PC-3 (cell line): ENCODE measurements around the gene SMTNL1. TPM values are rescaled to one million over a fixed set of nuclear protein-coding genes. Genes with fewer than 3 reads are reported as not detected.

ENCODE experiments used
- ATAC-seq: fragments of 200-7000 bp; cut with Tn5 transposase; 2 replicates; pipeline ENCODE4 v1.9.1; 2020; ENCODE audit warnings: mild to moderate bottlenecking, moderate library complexity
- BruUV-seq: library from RNA; stranded (reverse); fragments of 400-500 nt; replicated peaks from 2 replicates; lab custom pipeline; 2021; lab: Mats Ljungman, UMichigan
- CTCF ChIA-PET: fragments of 300-600 bp; sonication (Branson Sonifier 250); formaldehyde crosslinking; loops from one replicate; lab custom pipeline; 2022; ENCODE audit warnings: antibody characterized with exemption; lab: Charles Lee
- POLR2A ChIA-PET: fragments of 300-600 bp; sonication (Branson Sonifier 250); formaldehyde crosslinking; loops from one replicate; lab custom pipeline; 2022; ENCODE audit warnings: antibody characterized with exemption; ENCODE audit not compliant: unreplicated experiment; lab: Charles Lee
- DNase-seq: peaks from one replicate; pipeline ENCODE4 v3.0.0-alpha.2; 2015
- H2AFZ ChIP-seq: fragments of 300-600 bp; sonication (generic); 2 replicates; pipeline ENCODE4 v1.6.0; 2016; ENCODE audit warnings: antibody characterized with exemption, low read length
- H3F3A ChIP-seq: fragments of 300-600 bp; sonication (generic); one replicate; pipeline ENCODE4 v1.6.0; 2017; ENCODE audit warnings: antibody characterized with exemption, low read length, control low read depth, mild to moderate bottlenecking; ENCODE audit not compliant: unreplicated experiment
- H3K27ac ChIP-seq: fragments of 300-600 bp; sonication (generic); 2 replicates; pipeline ENCODE4 v1.5.1; 2016; ENCODE audit warnings: mild to moderate bottlenecking, low read length
- H3K27me3 ChIP-seq: fragments of 300-600 bp; sonication (generic); 2 replicates; pipeline ENCODE4 v1.6.1; 2016; ENCODE audit warnings: low read length, mixed read lengths
- H3K36me3 ChIP-seq: fragments of 300-600 bp; sonication (generic); 2 replicates; pipeline ENCODE4 v1.6.1; 2016; ENCODE audit warnings: low read depth, mixed run types, low read length, mixed read lengths
- H3K4me1 ChIP-seq: fragments of 300-600 bp; sonication (generic); 2 replicates; pipeline ENCODE4 v1.5.1; 2016; ENCODE audit warnings: low read length; ENCODE audit not compliant: insufficient read depth
- H3K4me2 ChIP-seq: fragments of 300-600 bp; sonication (generic); 2 replicates; pipeline ENCODE4 v1.6.0; 2016; ENCODE audit warnings: low read length
- H3K4me3 ChIP-seq: fragments of 300-600 bp; sonication (generic); 2 replicates; pipeline ENCODE4 v1.5.1; 2016; ENCODE audit warnings: mild to moderate bottlenecking, low read length, mixed read lengths
- H3K79me2 ChIP-seq: fragments of 300-600 bp; sonication (generic); 2 replicates; pipeline ENCODE4 v1.6.1; 2017; ENCODE audit warnings: low read length, mixed read lengths
- H3K9ac ChIP-seq: fragments of 300-600 bp; sonication (generic); 2 replicates; pipeline ENCODE4 v1.6.0; 2016; ENCODE audit warnings: mild to moderate bottlenecking, low read length
- H3K9me2 ChIP-seq: fragments of 300-600 bp; sonication (generic); replicated peaks from 2 replicates; pipeline ENCODE4 v1.6.1; 2016; ENCODE audit warnings: mixed run types, low read length, mixed read lengths
- H3K9me3 ChIP-seq: fragments of 300-600 bp; sonication (generic); 2 replicates; pipeline ENCODE4 v1.6.1; 2016; ENCODE audit warnings: low read length, mixed read lengths
- H4K20me1 ChIP-seq: fragments of 300-600 bp; sonication (generic); 2 replicates; pipeline ENCODE4 v1.6.1; 2016; ENCODE audit warnings: low read length, mixed read lengths
- EZH2 ChIP-seq: fragments of 300-600 bp; sonication (generic); IDR thresholded peaks from one replicate; pipeline ENCODE4 v1.6.1; 2017; ENCODE audit warnings: antibody characterized with exemption, mild to moderate bottlenecking, low read length; ENCODE audit not compliant: unreplicated experiment
- EZH2phosphoT487 ChIP-seq: fragments of 300-600 bp; sonication (generic); IDR thresholded peaks from 2 replicates; pipeline ENCODE4 v1.6.1; 2018; ENCODE audit warnings: mild to moderate bottlenecking, antibody characterized with exemption, low read length, borderline replicate concordance
- intact Hi-C: fragments of 100-400 bp; cut with micrococcal nuclease; formaldehyde crosslinking; loops from 2 replicates; pipeline ENCODE4 v1.9.0; 2023
- total RNA-seq: library from RNA; depleted of rRNA; stranded (reverse); fragments of >200 nt; gene quantifications from 2 replicates; pipeline ENCODE4 v1.2.3, GENCODE V29; 2014
- TF ChIP-seq, protein P1 (sequence below): fragments of 300-600 bp; sonication (generic); conservative IDR thresholded peaks from 2 replicates; pipeline ENCODE4 v1.5.1; 2017; ENCODE audit warnings: antibody characterized with exemption, low read depth, mild to moderate bottlenecking, low read length

Gene SMTNL1
- total RNA-seq, 1 experiment from 2014 or later: not detected

DNA sequence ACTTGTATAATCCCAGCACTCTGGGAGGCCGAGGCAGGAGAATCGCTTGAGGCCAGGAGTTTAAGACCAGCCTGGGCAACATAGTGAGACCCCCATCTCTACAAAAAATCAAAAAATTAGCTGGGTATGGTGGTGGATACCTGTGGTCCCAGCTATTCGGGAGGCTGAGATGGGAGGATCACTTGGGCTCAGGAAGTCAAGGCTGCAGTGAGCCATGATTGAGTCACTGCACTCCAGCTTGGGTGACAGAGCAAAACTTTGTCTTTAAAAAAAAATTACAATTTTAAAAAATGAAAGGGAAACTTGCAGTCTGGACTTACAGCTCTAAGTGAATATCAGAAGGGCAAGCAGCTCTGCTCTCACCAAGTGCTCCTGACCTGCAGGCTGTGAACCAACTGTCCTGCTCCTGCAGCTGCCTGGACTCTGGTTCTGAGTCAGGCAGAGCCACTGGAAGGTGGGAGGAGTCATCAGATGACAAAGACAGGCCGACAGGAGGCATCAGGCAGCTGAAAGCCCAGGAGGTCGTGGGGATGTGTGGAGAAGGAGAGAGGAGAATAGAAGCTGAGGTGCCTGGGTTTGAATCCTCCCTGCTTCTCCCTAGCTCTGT, 9.6 kb downstream of the SMTNL1 start:
- Histone ChIP-seq H3K4me3 (no peak overlapping the region), H3K4me1 (no peaks in the 10 kb centered on the region), H3K4me2 (no peak overlapping the region), H3K27ac (no peak overlapping the region), H4K20me1 (no peaks in the 10 kb centered on the region), H3K9ac (no peak overlapping the region), H3F3A (no peaks in the 10 kb centered on the region), H2AFZ (0 out of 2 replicates have a peak overlapping the region, but pooled peaks have one; percentile 18), H3K36me3 (no peaks in the 10 kb centered on the region), H3K9me2 (no peaks in the 10 kb centered on the region), H3K79me2 (no peaks in the 10 kb centered on the region), H3K9me3 (no peaks in the 10 kb centered on the region), H3K27me3 (no peaks in the 10 kb centered on the region)
- ChIA-PET POLR2A (no interaction called here), CTCF (interaction anchor here (0.6 kb wide), 1 partner anchor 197 kb away, joined by 5 read pairs; no protein-coding TSS in a partner anchor)
- TF ChIP-seq EZH2: no peak
- TF ChIP-seq, protein P1, sequence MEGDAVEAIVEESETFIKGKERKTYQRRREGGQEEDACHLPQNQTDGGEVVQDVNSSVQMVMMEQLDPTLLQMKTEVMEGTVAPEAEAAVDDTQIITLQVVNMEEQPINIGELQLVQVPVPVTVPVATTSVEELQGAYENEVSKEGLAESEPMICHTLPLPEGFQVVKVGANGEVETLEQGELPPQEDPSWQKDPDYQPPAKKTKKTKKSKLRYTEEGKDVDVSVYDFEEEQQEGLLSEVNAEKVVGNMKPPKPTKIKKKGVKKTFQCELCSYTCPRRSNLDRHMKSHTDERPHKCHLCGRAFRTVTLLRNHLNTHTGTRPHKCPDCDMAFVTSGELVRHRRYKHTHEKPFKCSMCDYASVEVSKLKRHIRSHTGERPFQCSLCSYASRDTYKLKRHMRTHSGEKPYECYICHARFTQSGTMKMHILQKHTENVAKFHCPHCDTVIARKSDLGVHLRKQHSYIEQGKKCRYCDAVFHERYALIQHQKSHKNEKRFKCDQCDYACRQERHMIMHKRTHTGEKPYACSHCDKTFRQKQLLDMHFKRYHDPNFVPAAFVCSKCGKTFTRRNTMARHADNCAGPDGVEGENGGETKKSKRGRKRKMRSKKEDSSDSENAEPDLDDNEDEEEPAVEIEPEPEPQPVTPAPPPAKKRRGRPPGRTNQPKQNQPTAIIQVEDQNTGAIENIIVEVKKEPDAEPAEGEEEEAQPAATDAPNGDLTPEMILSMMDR: peak; percentile 39; the same call in 1 of the 2 replicates
- BruUV-seq: no TSS peak
- ATAC-seq (peak; percentile 91), DNase-seq (peak; percentile 62)
- intact Hi-C loops: no loop called here

DNA sequence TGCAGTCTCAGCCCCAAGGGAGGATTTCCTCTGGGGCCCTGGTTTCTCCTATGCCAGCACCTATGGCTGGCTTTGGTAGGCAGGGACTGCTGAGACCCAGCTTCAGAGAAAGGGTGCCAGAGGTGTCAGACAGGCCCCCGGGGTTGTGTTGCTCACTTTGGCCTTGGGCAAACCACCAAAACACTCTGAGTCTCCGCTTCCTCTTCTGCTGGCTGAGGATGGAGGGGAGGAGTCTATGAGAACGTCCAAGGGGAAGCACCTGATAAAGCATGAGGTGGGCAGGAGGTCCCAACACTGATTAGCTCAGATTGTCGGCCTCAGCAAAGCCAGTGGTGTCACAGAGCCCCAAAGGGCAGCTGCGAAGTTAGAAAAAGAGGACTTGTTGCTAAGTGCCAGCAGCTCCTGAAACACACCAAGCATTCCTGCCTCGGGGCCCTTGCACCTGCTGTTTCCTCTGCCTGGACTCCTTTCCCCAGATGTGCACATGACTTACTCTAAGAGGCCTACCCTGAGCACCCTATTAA, 10.5 kb downstream of the SMTNL1 start:
- DNase-seq: no peak
- no TSS peak for BruUV-seq

DNA sequence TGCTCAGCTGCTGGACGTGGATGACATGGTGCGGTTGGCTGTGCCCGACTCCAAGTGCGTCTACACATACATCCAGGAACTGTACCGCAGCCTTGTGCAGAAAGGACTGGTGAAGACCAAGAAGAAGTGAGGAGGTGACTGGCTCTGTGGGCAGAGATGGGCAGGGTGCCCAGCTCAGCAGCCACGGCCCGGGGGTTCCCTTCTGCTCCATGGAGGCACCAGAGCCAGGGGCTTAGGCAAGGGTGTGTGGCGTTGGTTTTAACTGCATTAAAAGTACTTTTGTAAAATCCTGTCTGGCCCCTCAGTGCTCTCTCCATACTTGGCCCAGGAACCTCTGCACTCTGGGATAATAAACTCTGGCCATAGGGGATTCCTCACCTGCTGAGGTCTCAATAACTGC, 12.6 kb downstream of the SMTNL1 start:
- TF ChIP-seq EZH2 (no peak), EZH2phosphoT487 (no peak)
- TF ChIP-seq, protein P1: no peak
- no peaks in the 10 kb centered on the region for H3K36me3 ChIP-seq

More for the DNA sequence above, 10.5 kb downstream of the SMTNL1 start:
- Histone ChIP-seq H3K9ac (no peak overlapping the region), H2AFZ (no peak overlapping the region), H3K27me3 (no peaks in the 10 kb centered on the region), H3K27ac (no peak overlapping the region), H3K9me2 (no peaks in the 10 kb centered on the region), H3F3A (no peaks in the 10 kb centered on the region), H3K79me2 (no peaks in the 10 kb centered on the region), H4K20me1 (no peaks in the 10 kb centered on the region), H3K9me3 (no peaks in the 10 kb centered on the region), H3K4me3 (no peak overlapping the region), H3K36me3 (no peaks in the 10 kb centered on the region), H3K4me2 (no peak overlapping the region), H3K4me1 (no peaks in the 10 kb centered on the region)
- no peak for ATAC-seq
- CTCF ChIA-PET: no interaction called here
- POLR2A ChIA-PET: no interaction called here
- intact Hi-C loops: no loop called here
- TF ChIP-seq EZH2phosphoT487: no peak
- TF ChIP-seq, protein P1: no peak
- TF ChIP-seq EZH2: no peak

More for the DNA sequence above, 12.6 kb downstream of the SMTNL1 start:
- H3K79me2 ChIP-seq: no peaks in the 10 kb centered on the region
- H3F3A ChIP-seq: no peaks in the 10 kb centered on the region
- no peak overlapping the region for H3K4me3 ChIP-seq
- no peaks in the 10 kb centered on the region for H3K9me2 ChIP-seq
- no peak overlapping the region for H3K9ac ChIP-seq
- H3K9me3 ChIP-seq: no peaks in the 10 kb centered on the region
- ATAC-seq (no peak), DNase-seq (no peak)
- no peak overlapping the region for H3K4me2 ChIP-seq
- intact Hi-C loops: no loop called here
- no peaks in the 10 kb centered on the region for H3K27me3 ChIP-seq
- H2AFZ ChIP-seq: no peak overlapping the region
- H4K20me1 ChIP-seq: no peaks in the 10 kb centered on the region
- BruUV-seq: no TSS peak
- no peaks in the 10 kb centered on the region for H3K4me1 ChIP-seq
- CTCF ChIA-PET: no interaction called here
- no peak overlapping the region for H3K27ac ChIP-seq
- POLR2A ChIA-PET: no interaction called here
